Neuron (in vitro differentiated cells): Measurements from ENCODE around the gene PTPN13.

ENCODE experiments used
- H2AFZ ChIP-seq: one replicate; pipeline ENCODE4 v1.6.1; 2013; ENCODE audit warnings: low read depth, mild to moderate bottlenecking, inconsistent platforms, low read length, moderate library complexity
- H3K27me3 ChIP-seq: one replicate; pipeline ENCODE4 v1.6.1; 2013; ENCODE audit warnings: low read length; ENCODE audit not compliant: insufficient read depth
- H3K36me3 ChIP-seq: one replicate; pipeline ENCODE4 v1.6.1; 2013; ENCODE audit warnings: low read length; ENCODE audit not compliant: insufficient read depth
- H3K4me1 ChIP-seq: one replicate; pipeline ENCODE4 v1.6.1; 2013; ENCODE audit warnings: low read length; ENCODE audit not compliant: insufficient read depth
- H3K4me3 ChIP-seq: 2 replicates; pipeline ENCODE4 v1.5.1; 2013; ENCODE audit warnings: mild to moderate bottlenecking, low read length, moderate library complexity
- H3K9me3 ChIP-seq: one replicate; pipeline ENCODE4 v1.6.1; 2013; ENCODE audit warnings: low read length

Gene PTPN13

GRCh38 chr4:86603311-86603885 is 9.3 kb downstream of the PTPN13 start:
- Histone ChIP-seq H3K4me3 (no peak overlapping the region), H3K36me3 (no peaks in the 10 kb centered on the region), H3K27me3 (no peaks in the 10 kb centered on the region), H3K4me1 (peaks cover 19% of the 10 kb centered on the region), H2AFZ (no peak overlapping the region), H3K9me3 (no peaks in the 10 kb centered on the region)

DNA sequence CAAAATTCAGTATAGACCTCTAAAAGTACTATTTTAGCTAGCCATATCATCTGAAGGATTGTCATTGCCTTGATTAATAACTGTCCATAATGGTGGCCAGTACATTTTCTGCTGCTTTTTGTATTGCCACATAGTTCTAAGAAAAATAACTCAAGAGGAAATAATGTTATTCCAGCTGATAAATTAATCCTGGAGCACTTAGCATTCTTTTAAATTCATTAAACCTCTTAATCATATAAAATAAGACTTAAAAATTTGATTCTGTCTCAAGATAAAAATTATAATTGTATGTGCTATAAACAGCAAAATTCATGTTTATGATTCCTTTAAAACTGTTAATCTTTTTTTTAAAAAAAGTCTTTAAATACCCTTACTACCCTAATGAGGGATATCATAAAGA is 12.7 kb downstream of the PTPN13 start:
- peaks cover 7% of the 10 kb centered on the region for H3K4me1 ChIP-seq
- H2AFZ ChIP-seq = no peak overlapping the region
- no peaks in the 10 kb centered on the region for H3K27me3 ChIP-seq
- no peaks in the 10 kb centered on the region for H3K36me3 ChIP-seq
- H3K9me3 ChIP-seq = no peaks in the 10 kb centered on the region
- H3K4me3 ChIP-seq = no peak overlapping the region

- no peak overlapping the region for H3K4me3 ChIP-seq
- no peak overlapping the region for H2AFZ ChIP-seq
- peaks cover 7% of the 10 kb centered on the region for H3K4me1 ChIP-seq
- no peaks in the 10 kb centered on the region for H3K27me3 ChIP-seq
- H3K9me3 ChIP-seq = no peaks in the 10 kb centered on the region
- no peaks in the 10 kb centered on the region for H3K36me3 ChIP-seq
Measured at GRCh38 chr4:86608757-86609375, 14.8 kb downstream of the PTPN13 start.

GRCh38 chr4:86611757-86612156 is 17.6 kb downstream of the PTPN13 start:
- H3K9me3 ChIP-seq = no peaks in the 10 kb centered on the region
- no peaks in the 10 kb centered on the region for H3K4me1 ChIP-seq
- no peak overlapping the region for H3K4me3 ChIP-seq
- H2AFZ ChIP-seq = no peak overlapping the region
- H3K27me3 ChIP-seq = no peaks in the 10 kb centered on the region
- H3K36me3 ChIP-seq = no peaks in the 10 kb centered on the region

DNA sequence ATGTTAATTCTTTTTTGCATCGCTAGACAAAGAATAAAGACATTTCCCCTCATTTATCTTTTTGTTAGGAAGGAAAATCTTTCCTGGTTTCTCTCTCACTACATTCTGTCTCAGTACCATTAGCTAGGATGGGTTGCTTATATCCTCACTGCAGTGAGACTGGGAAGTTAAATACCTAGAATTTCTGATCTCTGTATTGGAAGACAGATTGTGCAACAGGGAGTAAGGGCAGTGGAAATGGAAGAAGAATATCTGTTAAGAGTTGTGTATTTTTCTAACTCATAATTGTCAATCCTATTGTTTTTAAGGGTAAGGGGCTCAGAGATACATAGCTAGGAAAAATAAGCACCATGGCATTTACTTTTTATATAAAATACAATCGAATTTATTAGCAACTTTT is 19.6 kb downstream of the PTPN13 start:
- Histone ChIP-seq H3K4me3 (no peak overlapping the region), H2AFZ (no peak overlapping the region), H3K4me1 (no peaks in the 10 kb centered on the region), H3K27me3 (no peaks in the 10 kb centered on the region), H3K9me3 (no peaks in the 10 kb centered on the region), H3K36me3 (no peaks in the 10 kb centered on the region)

DNA sequence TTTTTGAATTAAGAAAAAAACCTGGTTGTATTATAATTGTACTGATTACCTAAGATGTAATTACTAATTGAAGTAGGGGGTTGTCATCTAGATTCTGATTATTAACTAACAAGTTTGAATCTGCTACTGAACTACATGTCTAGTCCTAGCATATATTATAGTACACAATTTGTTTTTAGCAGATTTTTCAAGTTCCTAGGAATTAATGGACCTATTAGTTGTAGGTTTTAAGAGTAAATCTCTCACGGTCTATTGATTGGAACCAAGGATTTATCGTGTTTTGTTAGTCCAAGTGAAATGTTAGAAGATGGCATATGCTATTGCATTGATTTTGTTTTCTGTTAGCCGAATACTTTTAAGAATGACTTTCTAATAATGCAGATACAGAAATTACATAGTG is 20.8 kb downstream of the PTPN13 start:
- no peaks in the 10 kb centered on the region for H3K27me3 ChIP-seq
- no peaks in the 10 kb centered on the region for H3K36me3 ChIP-seq
- H3K4me3 ChIP-seq = no peak overlapping the region
- peaks cover 2% of the 10 kb centered on the region for H3K9me3 ChIP-seq
- H2AFZ ChIP-seq = no peak overlapping the region
- H3K4me1 ChIP-seq = peaks cover 3% of the 10 kb centered on the region

DNA sequence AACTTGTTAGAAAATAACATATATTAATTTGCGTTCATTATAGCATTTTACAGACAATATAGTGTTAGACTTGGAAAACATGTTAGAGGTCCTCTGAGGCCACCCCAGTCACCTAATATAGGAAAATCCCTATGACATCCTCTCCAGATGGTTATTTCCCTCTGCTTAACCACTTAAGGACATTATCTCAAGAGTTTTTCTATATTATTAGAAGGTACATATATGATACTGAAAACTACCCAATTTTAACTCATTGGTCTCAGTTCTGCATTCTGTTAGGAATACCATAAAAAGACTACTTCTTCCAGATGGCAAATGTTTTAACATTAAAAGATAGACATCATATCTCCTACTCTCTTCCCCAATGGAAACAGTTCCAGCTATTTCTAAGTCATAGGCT is 21.4 kb downstream of the PTPN13 start:
- no peak overlapping the region for H3K4me3 ChIP-seq
- peaks cover 4% of the 10 kb centered on the region for H3K4me1 ChIP-seq
- H2AFZ ChIP-seq = no peak overlapping the region
- H3K9me3 ChIP-seq = peaks cover 2% of the 10 kb centered on the region
- no peaks in the 10 kb centered on the region for H3K27me3 ChIP-seq
- no peaks in the 10 kb centered on the region for H3K36me3 ChIP-seq

- peaks cover 15% of the 10 kb centered on the region for H3K4me1 ChIP-seq
- peaks cover 2% of the 10 kb centered on the region for H3K9me3 ChIP-seq
- H3K36me3 ChIP-seq = no peaks in the 10 kb centered on the region
- no peak overlapping the region for H2AFZ ChIP-seq
- H3K27me3 ChIP-seq = no peaks in the 10 kb centered on the region
- no peak overlapping the region for H3K4me3 ChIP-seq
Measured at GRCh38 chr4:86619656-86620055, 25.5 kb downstream of the PTPN13 start.

GRCh38 chr4:86621435-86621834 is 27.3 kb downstream of the PTPN13 start:
- Histone ChIP-seq H3K27me3 (no peaks in the 10 kb centered on the region), H3K4me1 (peaks cover 15% of the 10 kb centered on the region), H3K4me3 (no peak overlapping the region), H3K9me3 (peaks cover 2% of the 10 kb centered on the region), H2AFZ (no peak overlapping the region), H3K36me3 (peaks cover 3% of the 10 kb centered on the region)

DNA sequence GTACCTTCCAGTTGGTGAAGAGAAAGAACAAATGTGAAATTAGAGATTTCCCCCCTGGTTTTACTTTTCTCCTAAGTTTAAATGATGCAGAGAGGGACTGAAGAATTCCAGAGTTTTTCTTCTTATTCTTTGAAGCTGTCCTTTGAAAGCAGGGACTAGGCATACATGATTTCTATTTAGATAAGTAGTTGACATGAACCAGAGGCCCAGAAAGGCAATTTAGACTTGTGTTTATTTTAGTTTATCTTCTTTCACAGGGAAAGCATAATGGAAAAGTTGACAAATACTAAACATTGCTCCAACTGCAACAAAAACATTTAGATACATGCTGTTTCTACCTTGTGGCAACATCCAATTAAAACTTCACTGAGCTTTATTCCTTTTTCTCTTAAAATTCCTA is 32.0 kb downstream of the PTPN13 start:
- no peaks in the 10 kb centered on the region for H3K9me3 ChIP-seq
- no peaks in the 10 kb centered on the region for H3K27me3 ChIP-seq
- no peak overlapping the region for H3K4me3 ChIP-seq
- peaks cover 3% of the 10 kb centered on the region for H3K36me3 ChIP-seq
- H2AFZ ChIP-seq = no peak overlapping the region
- peaks cover 6% of the 10 kb centered on the region for H3K4me1 ChIP-seq

- H3K4me3 ChIP-seq = no peak overlapping the region
- H3K27me3 ChIP-seq = no peaks in the 10 kb centered on the region
Measured at GRCh38 chr4:86627462-86628135, 33.5 kb downstream of the PTPN13 start.

GRCh38 chr4:86630629-86631028 is 36.5 kb downstream of the PTPN13 start:
- Histone ChIP-seq H3K27me3 (no peaks in the 10 kb centered on the region), H3K4me1 (no peaks in the 10 kb centered on the region), H3K36me3 (peaks cover 15% of the 10 kb centered on the region), H3K9me3 (peaks cover 18% of the 10 kb centered on the region), H3K4me3 (no peak overlapping the region), H2AFZ (no peak overlapping the region)

More at GRCh38 chr4:86627462-86628135, 33.5 kb downstream of the PTPN13 start:
- Histone ChIP-seq H3K36me3 (peaks cover 5% of the 10 kb centered on the region), H3K9me3 (peaks cover 2% of the 10 kb centered on the region), H3K4me1 (no peaks in the 10 kb centered on the region), H2AFZ (no peak overlapping the region)

DNA sequence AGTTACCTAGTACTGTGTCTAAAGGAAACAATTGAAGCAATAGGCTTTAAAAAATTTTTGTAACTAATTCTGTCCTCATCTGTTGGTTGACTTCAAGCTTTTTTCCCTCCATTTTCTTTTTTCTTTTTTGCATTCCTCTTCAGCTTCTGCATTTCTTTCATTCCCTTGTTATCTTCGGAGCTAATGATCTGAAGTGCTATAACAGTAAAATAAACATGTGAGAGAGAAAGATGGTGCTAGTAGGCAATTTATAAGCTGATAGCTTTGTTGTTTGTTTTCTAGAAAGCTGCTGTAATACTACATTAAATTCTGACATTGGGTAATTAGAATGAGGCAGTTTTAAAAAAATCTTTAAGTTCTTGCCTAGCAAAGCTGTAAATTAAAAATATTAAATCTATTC is 37.1 kb downstream of the PTPN13 start:
- H3K36me3 ChIP-seq = peaks cover 20% of the 10 kb centered on the region
- H2AFZ ChIP-seq = no peak overlapping the region
- H3K4me1 ChIP-seq = no peaks in the 10 kb centered on the region
- no peaks in the 10 kb centered on the region for H3K27me3 ChIP-seq
- H3K9me3 ChIP-seq = peaks cover 23% of the 10 kb centered on the region
- H3K4me3 ChIP-seq = no peak overlapping the region
